Adrenal gland (tissue), 5 donors: ENCODE data around the gene MBP.

Source experiments
- POLR2A ChIP-seq, 2 donors: fragments of 450-650 bp; IDR thresholded peaks; one replicate each; pipeline ENCODE4 v1.6.1; 2017; ENCODE audit warnings: antibody characterized with exemption in 2 of 2, mild to moderate bottlenecking in 2 of 2, moderate library complexity in 1 of 2
- TF ChIP-seq, protein P1 (sequence below), 6 experiments: fragments of 450-650 bp in 4 of 6; fragments of 200-600 bp in 2 of 6; sonication (generic) in 1 of 6; IDR thresholded peaks; 1 replicate in 5 of 6; 2 replicates in 1 of 6; pipeline versions ENCODE4 v1.5.1 to v1.8.0; 2016 to 2021; ENCODE audit warnings: antibody characterized with exemption in 6 of 6, mild to moderate bottlenecking in 2 of 6, moderate library complexity in 1 of 6
- donor health status: DM: no; HTN: no; CAD: no.

DNA sequence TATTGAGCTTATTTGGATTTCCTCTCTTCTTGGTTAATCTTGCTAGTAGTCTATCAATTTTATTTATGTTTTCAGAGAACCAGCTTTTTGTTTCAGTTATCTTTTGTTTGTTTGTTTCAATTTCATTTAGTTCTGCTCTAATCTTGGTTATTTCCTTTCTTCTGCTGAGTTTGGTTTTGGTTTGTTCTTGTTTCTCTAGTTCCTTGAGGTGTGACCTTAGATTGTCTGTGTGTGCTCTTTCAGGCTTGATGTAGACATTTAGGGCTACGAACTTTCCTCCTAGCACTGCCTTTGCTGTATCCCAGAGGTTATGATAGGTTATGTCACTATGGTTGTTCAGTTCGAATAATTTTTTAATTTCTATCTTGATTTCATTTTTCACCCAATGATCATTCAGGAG is 168.6 kb downstream of the MBP start:
- TF ChIP-seq, protein P1, sequence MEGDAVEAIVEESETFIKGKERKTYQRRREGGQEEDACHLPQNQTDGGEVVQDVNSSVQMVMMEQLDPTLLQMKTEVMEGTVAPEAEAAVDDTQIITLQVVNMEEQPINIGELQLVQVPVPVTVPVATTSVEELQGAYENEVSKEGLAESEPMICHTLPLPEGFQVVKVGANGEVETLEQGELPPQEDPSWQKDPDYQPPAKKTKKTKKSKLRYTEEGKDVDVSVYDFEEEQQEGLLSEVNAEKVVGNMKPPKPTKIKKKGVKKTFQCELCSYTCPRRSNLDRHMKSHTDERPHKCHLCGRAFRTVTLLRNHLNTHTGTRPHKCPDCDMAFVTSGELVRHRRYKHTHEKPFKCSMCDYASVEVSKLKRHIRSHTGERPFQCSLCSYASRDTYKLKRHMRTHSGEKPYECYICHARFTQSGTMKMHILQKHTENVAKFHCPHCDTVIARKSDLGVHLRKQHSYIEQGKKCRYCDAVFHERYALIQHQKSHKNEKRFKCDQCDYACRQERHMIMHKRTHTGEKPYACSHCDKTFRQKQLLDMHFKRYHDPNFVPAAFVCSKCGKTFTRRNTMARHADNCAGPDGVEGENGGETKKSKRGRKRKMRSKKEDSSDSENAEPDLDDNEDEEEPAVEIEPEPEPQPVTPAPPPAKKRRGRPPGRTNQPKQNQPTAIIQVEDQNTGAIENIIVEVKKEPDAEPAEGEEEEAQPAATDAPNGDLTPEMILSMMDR (IDR thresholded peaks at IDR 0.05) = no peak
- no peak for TF ChIP-seq POLR2A (IDR thresholded peaks at IDR 0.05)
